ENCODE measurements around the gene UNC5B. TPM values are rescaled to one million over a fixed set of nuclear protein-coding genes. Genes with fewer than 3 reads are reported as not detected.

The UNC5B gene
- total RNA-seq, 2 donors from 2014 or later = 10.4 to 11.2 TPM

GRCh38 chr10:71213127-71213621 lies 804 bp downstream of the UNC5B start:
- 0% methylated on average over 5 to 33 of the region's 36 CpGs for WGBS, 2 donors
- peak; percentile 36 for ATAC-seq
- no peaks in the 10 kb centered on the region for H3K27me3 ChIP-seq
- peak overlapping the region; percentile 1 to 38 for H3K4me3 ChIP-seq
- H3K9me3 ChIP-seq = no peaks in the 10 kb centered on the region
- intact Hi-C loops (cut with DNase I) = no loop called here
- H3K4me1 ChIP-seq = peaks cover 64% of the 10 kb centered on the region
- no peaks in the 10 kb centered on the region for H3K36me3 ChIP-seq (replicated peaks in 1 of 2; ENCODE audit: insufficient read depth in 1 of 2, low read depth in 2 of 2)
- peak overlapping the region; percentile 65 to 87 (median 77) for H3K27ac ChIP-seq
- peak; percentile 67 to 82 (median 80) for DNase-seq
- TF ChIP-seq CTCF (IDR thresholded peaks at IDR 0.05) = no peak
- TF ChIP-seq POLR2A (IDR thresholded peaks at IDR 0.05) = no peak

- DNase-seq (peak; percentile 53 to 75 (median 66)), ATAC-seq (peak; percentile 31)
- intact Hi-C loops (cut with DNase I) = no loop called here
- Histone ChIP-seq H3K9me3 (no peaks in the 10 kb centered on the region), H3K27ac (peak overlapping the region; percentile 58 to 87 (median 70)), H3K36me3 (replicated peaks in 1 of 2; ENCODE audit: insufficient read depth in 1 of 2, low read depth in 2 of 2) (no peaks in the 10 kb centered on the region), H3K27me3 (no peaks in the 10 kb centered on the region), H3K4me1 (peaks cover 61% of the 10 kb centered on the region), H3K4me3 (no peak overlapping the region)
- WGBS, 2 donors = 9 to 10% methylated on average over 21 to 33 of the region's 33 CpGs
- TF ChIP-seq POLR2A (IDR thresholded peaks at IDR 0.05) = peak; percentile 52 to 75 (median 54)
- TF ChIP-seq CTCF (IDR thresholded peaks at IDR 0.05) = no peak
Observed at GRCh38 chr10:71213761-71214440, 1.5 kb downstream of the UNC5B start.

GRCh38 chr10:71214641-71215559 lies 2.5 kb downstream of the UNC5B start:
- Histone ChIP-seq H3K4me1 (peaks cover 55% of the 10 kb centered on the region), H3K27ac (peak overlapping the region in 3 of 4 donors; percentile 65 to 87 (median 76)), H3K4me3 (no peak overlapping the region), H3K27me3 (no peaks in the 10 kb centered on the region), H3K36me3 (replicated peaks in 1 of 2; ENCODE audit: insufficient read depth in 1 of 2, low read depth in 2 of 2) (no peaks in the 10 kb centered on the region), H3K9me3 (no peaks in the 10 kb centered on the region)
- TF ChIP-seq CTCF (IDR thresholded peaks at IDR 0.05) = no peak
- TF ChIP-seq POLR2A (IDR thresholded peaks at IDR 0.05) = no peak
- no peak for ATAC-seq
- intact Hi-C loops (cut with DNase I) = no loop called here
- 79 to 84% methylated on average over 7 of the region's 7 CpGs for WGBS, 2 donors
- no peak for DNase-seq

- Histone ChIP-seq H3K27ac (peak overlapping the region in 1 of 4 donors; percentile 35), H3K4me1 (peaks cover 55% of the 10 kb centered on the region), H3K4me3 (no peak overlapping the region), H3K27me3 (no peaks in the 10 kb centered on the region), H3K9me3 (no peaks in the 10 kb centered on the region), H3K36me3 (replicated peaks in 1 of 2; ENCODE audit: insufficient read depth in 1 of 2, low read depth in 2 of 2) (no peaks in the 10 kb centered on the region)
- ATAC-seq (no peak), DNase-seq (no peak)
- intact Hi-C loops (cut with DNase I) = no loop called here
- 92 to 100% methylated on average over 1 of the region's 1 CpG for WGBS, 2 donors
- TF ChIP-seq CTCF (IDR thresholded peaks at IDR 0.05) = no peak
- TF ChIP-seq POLR2A (IDR thresholded peaks at IDR 0.05) = no peak
Observed at GRCh38 chr10:71216363-71216695, 4.0 kb downstream of the UNC5B start.
